CD4-positive, alpha-beta T cell treated with Interferon gamma for 1 hour (primary cell): ENCODE results near the gene MS4A8.
"Not testable (repeated sequence)": the region's sequence is repeated elsewhere in the genome, so short reads cannot be mapped to it uniquely, and the experiment has no call there.

Experiments used
- DNase-seq: peaks from one replicate; pipeline ENCODE4 v3.0.0-alpha.2; 2020

Gene MS4A8

DNA sequence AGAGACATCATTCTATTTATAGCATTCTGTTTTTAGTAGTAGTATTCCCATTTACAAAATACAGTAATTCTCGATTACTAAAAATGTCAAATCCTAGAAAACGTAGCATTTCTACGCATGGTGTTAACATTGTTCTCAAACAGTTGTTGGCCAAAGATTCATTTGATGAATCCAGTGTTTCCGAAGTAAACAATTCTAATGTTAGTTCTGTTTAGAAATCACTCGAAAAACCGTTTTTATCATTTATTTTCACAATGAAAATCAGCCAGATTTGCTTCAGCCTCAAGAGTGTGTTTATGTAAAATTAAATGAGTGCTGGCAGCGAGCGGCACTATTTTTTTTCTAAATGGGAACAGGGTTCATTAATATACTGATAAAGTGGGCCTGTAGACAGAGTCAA, 32.2 kb downstream of the MS4A8 start:
- DNase-seq: no peak

DNA sequence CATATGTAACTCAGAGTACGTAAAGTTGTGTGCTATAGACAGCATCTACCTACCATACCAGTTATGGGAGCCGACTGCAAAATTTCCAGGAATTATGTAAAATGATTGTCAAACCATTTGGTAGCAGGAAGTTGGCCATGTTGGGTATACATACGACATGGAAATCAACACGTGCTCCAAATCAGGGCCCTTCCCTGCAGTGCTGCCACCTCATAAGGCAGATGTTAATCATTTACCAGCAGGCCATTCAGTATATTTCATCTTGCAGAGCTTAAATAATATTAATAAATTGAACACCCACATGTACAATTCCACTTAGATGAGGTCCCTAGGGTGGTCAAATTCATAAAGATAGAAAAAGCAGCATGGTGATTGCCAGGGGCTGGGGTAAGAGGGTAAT, 34.9 kb downstream of the MS4A8 start:
- DNase-seq: no peak

DNA sequence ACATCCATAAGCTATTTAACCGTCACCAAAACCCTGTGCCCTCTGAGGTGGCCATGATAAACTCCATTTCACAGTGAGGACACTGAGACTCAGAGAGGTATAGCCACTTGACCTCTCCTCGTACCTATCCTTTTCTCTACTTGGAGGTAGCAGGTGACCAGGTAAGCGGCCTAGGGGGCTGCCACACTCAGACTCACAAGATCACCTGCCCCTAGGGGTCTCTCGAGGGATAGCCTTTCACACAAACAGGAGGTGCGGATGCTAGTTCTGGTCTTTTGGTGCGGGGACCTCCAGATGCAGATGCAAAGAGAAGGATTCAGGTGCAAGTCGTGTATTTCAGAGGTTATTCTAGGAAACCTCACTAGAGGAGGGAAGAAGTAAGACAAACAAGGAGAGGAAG, 39.7 kb downstream of the MS4A8 start:
- no peak for DNase-seq

DNA sequence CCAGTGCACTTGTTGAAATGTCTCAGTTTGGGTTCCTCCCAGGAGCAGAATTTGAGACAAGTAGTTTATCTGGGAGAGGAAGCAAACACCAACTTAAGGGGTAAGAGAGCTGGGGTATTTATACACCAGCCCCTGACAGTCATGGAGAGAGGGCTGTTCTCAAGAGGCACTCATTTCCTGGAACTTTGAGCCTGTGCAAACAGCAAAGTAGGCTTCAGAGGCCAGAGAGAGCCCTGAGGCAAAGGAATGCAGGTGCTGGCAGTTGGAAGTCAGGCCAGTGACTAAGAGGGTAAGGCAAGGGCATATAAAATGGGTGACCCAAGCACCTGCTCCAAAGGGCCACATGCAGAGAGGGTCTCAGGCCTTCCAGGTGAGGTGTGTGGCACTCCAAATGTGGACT, 41.2 kb downstream of the MS4A8 start:
- DNase-seq: no peak

DNA sequence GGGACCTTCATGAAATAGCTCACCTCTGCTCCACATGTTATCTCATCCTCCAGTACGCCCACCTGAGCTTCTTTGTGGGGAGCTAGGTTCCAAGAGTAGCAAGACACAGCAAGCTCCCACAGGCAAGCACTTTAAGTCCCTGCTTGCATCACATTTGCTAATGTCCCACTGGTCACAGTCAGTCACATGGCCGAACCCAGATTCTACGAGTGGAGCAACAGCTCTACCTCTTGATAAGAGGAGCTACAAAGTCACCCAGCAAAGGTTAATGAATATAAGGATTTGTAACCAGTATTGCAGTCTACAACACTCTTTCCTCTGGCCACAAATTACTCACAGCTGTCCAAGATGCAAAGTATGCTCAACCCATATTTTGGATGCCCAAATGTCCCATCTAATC, 42.0 kb downstream of the MS4A8 start:
- DNase-seq: no peak

DNA sequence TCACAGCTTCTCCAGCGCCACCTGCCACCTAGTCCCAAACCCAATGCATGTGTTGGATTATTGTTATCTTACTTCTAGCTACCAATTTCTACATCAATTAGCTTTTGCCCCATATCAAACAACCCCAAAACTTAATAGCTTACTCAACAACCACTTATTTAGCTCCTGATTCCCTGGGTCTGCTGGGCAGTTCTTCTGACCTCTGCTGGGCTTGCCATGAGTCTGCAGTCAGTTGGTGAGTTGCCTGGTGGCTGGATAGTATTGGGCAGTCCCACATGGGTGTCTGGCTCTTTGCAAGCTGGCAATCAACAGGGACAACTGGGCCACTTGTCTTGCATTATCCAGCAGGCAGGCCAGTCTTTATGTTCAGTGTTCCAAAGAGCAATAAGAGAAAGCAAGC, 43.6 kb downstream of the MS4A8 start:
- no peak for DNase-seq

DNA sequence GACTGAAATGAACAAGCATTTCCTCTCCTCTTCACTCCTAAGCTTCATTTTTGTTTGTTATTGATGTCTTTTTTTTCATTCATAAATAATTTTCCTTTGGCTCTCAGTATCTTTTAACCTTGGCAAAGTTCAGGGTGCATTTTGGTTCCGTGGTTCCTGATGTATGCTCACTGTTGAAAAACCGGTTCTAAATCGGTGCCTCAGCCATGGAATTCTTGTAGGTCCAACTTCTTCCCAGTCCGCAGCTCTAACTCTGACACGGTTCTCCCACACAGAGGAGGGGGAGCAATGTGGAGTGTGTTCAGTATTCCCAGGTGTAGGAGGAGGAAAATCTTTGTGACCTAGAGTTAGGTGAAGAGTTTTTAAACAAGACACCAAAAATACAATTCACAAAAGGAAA, 44.7 kb downstream of the MS4A8 start:
- no peak for DNase-seq

DNA sequence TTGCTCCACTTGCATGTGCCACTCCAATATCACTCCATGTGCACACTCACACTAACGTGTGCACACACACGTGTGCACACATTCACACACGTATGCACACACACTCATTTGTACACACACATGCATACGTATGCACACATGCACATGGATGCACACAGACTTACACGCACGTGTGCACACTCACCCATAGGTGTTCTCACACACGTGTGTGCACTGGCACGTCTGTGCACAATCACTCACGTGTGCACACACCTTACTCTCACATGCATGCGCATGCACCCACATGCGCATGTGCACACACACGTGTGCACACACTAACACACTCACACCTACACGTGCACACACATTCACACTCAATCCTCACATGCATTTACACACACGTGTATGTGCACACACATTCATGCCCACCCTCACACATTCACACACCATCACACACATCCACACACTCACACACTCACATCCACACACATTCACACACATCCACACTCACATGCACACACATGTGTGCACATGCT, 48.0 kb downstream of the MS4A8 start:
- DNase-seq: no peak

DNA sequence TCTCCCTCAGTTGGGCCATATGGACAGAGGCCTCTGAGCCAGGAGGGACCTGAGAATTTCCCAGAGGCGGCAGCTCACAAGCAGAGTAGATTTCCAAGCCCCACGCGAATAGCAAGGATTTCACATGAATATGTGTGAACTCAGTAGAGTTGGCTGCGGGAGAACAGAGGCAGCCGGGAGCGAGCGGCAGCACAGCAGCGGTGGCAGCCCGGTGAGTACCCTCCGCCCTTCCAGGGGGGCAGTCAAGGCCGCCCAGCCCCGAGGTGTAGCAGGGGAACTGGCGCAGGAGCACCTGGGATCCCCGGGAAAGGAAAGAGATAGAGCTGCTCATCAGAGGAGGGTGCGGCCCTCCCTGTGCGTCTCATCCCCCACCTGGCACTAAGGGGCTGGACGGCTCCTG, 48.8 kb downstream of the MS4A8 start:
- no peak for DNase-seq

DNA sequence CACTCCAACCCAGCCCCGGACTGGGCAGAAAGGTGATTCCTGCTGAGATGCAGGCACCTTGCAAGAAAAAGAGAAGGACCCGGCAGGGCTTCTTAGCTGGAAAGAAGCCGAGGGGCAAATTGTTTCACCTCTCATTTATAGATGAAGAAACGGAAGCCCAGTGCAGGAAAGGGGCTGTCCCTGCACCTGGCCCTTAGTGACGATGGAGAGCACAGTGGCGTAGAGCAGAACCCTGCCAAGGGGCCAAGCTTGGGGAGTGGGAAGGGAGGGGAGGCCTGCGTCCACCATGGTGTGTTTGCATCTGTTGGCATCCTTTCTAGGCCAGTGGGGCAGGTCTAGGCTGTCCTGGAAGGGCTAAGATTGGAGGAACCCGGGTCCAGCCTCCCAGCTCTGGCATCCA, 49.4 kb downstream of the MS4A8 start:
- no peak for DNase-seq

DNA sequence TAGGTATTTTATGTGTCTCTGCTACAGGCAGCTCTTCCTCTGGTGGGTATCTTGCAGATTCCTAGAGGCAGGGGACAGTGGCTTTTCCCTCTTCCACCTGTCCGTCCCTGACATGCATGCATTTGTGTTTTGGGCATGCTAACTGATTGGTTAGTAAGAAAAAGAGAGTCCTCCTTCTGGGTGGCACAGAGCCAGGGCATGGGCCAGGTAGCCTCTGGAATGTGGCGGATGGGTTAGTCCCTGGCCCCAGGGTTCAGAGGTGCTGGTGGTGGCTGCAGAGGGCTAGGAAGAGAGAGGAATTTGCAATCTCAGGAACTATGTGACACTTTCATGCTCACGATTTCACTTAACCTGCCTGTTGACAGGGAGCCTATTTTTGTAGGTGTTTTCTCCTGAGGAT, 51.5 kb downstream of the MS4A8 start:
- DNase-seq: no peak

DNA sequence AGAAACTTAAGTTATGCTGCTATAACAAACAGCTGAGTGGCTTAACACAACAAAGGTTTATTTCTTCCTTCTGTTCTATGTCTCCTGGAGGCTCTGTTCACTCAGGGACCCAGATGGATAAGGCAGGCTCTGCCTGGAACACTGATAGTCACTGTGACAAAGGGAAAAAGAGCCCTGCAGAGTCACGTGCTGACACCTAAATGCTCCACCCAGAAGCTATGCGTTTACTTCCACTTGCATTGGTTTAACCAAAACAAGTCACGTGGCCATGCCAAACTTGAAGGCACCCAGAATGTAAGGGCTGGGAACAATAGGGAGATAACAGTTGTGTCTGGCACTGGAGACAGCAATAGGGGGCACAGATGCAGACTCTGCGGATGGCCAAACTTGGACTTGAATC, 53.9 kb downstream of the MS4A8 start:
- DNase-seq: no peak

DNA sequence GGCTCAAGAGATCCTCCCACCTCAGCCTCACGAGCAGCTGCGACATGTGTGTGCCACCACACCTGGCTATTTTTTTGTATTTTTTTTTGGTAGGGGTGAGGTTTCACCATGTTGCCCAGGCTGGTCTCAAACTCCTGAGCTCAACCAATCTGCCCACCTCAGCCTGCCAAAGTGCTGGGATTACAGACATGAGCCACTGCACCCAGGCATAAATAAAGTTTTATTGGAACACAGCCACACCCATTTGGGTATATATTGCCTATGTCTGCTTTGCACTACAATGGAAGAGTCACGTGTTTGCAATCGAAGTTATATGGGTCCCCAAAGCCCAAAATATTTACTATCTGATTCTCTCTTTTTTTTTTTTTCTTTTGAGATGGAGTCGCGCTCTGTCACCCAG, 55.5 kb downstream of the MS4A8 start:
- DNase-seq: no peak

DNA sequence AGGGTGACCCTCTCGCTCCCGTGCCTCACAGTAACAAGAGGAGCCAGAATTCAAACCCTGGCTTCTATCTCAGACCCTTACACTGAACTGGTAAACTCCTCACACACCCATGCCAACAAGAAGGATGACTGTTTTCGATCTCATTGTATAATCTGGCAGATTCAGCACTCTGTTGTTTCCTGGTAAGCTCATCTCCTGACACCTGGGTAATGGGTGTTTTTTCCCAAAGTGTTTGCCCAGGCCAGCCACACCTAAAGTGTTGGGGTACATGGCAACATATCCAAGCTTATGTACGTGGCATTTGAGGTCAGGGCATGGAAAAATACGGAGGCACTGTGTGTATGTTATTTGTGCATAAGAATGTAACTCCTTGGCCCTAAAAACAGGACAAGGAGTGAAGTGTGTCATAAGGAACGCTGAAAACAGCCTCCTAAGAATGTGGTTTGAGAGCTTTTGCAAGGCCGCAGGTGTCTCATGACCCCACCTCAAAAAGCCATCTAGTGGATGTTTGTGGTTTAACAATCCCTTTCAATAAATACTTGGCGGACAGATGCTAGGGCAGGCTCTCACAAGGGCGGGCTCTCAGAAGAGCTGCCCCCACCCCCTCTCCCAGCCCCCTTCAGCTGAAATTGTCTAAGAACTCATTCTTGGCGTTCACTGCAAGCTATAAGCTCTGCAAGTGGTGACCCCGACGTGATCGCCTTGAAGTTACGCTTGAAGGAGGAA, 57.1 kb downstream of the MS4A8 start, which contains the start of gene MS4A15:
Gene MS4A15, plus strand, starts transcription at position 561 of the 726 bp plus-strand sequence. CDS start 6,867 bp downstream, outside the sequence.
- DNase-seq: no peak

DNA sequence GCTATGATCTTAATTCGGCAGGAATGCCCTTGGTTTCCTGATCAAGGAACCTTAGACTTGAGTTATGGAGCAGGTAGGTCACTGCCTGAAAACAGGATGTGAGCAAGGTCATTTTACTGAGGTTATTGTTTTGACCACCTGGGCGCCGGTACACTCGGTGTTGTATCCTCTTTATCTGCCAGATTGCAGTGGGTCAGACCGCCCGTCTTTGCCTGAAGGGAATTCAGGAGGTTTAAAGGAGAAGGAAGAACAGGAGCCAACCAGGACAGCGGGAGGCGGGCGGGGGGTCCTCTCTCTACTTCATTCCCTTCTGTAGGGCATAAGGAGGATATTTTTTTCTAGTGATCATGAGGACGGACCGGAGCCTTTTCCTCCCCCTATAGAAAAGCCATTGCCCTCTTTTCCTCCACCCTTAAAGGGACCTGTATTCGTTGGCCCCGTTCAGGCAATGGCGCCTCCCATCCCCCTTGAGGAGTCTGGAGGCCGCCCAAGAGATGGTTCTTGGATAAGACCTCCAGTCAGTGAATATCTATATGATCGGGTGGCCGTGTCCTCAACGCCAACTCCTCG, 57.9 kb downstream of the MS4A8 start:
- DNase-seq: no peak

DNA sequence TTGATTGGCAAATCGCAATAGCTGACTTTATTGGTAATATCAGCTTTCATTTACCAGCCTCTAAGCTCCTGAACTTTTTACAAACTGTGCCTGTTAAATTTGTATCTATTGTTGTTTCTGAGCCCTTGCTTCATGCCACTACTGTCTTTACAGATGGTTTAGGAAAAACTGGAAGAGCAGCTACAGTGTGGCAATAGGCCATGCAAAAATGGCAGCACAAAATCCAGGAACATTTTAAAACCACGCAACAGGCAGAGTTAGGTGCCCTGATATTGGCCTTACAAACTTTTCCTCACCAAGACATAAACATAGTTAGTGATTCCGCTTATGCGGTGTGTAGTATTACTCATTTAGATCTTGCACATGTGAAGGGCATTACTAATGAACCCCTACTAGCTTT, 59.3 kb downstream of the MS4A8 start:
- not testable (repeated sequence) for DNase-seq

DNA sequence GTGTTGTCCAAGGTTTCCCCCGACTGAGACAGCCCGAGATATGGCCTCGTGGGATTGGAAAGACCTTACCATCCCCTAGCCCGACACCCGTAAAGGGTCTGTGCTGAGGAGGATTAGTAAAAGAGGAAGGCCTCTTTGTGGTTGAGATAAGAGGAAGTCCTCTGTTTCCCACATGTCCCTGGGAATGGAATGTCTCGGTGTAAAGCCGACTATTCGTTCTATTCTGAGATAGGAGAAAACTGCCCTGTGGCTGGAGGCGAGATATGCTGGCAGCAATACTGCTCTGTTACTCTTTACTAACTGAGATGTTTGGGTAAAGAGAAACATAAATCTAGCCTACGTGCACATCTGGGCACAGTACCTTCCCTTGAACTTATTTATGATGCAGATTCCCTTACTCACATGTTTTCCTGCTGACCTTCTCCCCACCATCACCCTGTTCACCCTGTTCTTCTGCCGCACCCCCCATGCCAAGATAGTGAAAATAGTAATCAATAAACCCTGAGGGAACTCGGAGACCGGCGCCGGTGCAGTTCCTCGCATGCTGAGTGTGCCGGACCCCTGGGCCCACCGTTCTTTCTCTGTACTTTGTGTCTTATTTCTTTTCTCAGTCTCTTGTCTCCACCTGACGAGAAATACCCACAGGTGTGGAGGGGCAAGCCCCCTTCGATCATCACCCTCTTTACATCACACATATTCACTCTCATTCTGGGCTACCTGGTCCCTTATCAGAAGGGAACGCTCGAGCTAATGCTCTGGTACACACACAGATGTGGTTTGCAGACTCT, 60.2 kb downstream of the MS4A8 start:
- not testable (repeated sequence) for DNase-seq

DNA sequence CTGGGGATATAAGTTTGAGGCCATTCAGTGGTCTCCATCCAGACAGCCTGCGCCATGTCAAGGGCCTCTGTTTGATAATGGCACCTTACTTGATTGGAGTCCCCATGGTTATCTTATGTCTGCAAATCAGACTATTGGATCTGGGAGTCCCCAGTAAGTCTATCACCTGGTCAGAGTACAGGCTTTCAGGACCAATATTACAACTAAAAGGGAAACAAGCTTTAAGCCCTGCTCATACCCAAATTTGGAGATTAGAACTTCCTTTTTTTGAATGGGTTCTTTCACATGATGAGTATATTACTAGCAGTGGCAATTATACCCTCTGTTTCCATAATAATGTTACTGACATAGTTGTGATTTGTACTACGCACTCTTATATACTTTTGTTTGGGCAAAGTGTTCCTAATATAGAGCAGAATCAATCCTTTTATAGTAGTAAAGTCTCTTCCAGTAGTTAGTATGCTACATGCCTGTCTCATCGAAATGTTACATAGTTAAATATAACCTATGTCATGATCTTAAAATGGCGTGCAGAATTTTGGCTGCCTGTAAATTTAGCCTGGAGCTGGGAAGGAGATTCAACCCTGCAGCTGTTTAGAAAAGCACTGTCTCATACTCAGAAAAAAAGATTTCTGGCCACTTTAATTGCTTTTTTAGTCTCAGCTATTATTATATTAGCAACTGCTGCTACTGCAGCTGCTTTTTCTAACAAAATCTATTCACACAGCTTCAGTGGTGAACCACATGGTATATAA, 62.2 kb downstream of the MS4A8 start:
- no peak for DNase-seq

DNA sequence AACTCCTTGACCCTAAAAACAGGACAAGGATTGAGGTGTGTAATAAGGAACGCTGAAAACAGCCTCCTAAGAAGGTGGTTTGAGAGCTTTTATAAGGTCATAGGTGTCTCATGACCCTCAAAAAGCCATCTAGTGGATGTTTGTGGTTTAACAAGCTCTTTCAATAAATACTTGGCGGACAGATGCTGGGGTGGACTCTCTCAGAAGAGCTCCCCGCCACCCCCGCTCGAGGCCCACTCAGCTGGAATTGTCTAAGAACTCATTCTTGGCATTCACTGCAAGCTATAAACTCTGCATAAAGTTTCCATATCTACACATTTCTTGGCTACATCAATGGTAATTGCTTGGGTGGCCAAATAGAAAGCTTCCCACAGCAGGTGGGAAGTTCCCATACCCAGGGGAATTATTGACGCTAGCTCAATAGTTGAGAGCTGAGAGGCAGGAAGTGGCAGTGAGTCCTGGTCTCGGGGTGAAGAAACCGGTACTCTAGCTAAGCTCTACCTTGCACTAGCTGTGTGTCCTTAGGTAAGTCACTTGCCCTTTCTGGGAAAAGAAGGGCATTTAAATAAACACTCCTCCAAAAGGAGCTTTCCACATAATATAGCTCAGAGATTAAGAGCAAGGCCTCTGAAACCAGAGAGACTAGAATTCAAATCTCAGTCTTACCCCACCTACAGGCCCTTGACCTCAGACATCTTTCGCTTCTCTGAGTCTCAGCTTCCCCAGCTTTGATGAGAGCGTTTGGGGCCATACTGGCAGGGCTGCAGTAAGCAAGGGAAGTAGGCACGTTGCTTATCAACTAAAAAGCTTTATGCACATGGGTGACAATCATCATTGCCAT, 63.7 kb downstream of the MS4A8 start:
- DNase-seq: peak; percentile 13

DNA sequence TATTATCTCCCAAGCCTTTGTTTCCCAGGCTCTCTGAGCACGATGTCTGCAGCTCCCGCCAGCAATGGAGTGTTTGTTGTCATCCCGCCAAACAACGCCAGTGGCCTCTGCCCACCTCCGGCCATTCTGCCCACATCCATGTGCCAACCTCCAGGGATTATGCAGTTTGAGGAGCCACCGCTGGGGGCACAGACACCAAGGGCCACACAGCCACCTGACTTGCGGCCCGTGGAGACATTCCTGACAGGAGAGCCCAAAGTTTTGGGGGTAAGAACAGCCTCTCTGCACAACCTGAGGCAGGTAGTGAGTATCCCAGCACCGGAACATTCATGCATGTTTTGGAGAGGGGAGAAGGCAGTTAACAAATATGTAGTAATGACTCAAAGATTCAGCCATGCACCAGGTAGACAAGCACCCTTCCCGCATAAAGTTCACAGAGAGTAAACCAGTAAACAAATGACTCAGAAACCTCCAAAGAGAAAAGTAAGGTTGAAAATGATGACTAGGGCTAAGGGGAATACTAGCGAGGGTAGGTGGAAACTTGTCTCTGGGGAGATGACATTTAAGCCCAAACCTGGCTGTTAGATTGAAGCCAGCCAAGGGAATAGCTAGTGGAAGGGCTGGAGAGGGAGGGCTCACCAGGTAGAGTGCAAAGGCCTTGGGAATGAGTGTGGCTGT, 64.4 kb downstream of the MS4A8 start:
- no peak for DNase-seq

DNA sequence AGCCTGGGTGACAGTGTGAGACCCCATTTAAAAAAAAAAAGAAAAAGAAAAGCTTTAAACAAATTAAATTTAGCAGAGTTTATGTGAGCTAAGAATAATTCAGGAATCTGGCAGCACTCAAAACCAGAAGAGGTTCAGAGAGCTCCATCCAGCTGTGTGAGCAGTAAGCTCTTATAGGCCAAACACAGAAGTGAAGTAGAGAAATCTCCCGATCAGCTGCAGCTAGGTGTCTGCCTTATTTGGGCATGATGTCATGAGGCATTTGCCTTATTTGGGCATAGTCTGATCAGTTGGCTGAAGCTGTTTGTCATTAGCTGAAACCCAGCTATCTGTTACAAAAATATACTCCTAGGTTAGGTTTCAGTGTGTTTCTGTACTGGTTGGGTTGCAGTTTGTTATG, 65.5 kb downstream of the MS4A8 start:
- DNase-seq: no peak

DNA sequence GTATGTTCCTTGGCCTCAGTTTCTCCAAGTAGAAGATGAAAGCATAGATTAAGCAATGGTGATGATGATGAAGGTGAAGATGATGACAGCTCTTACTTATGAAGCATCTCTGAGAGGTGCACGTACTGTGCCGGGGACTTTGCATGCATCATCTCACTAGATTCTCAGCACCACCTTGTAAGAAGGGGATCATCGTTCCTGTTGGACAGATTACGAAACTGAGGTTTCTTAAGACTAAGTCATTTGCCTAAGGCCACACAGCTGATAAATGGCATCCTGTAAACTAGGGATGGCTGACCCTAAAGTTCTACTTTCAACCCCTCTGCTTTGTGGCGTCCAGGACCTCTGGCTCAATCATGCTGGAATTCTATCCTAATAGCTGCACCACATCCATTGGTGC, 65.9 kb downstream of the MS4A8 start:
- DNase-seq: no peak
